HG03196 (cell line): ENCODE results near the gene SCARB1.
"Not testable (repeated sequence)": the region's sequence is repeated elsewhere in the genome, so short reads cannot be mapped to it uniquely, and the experiment has no call there.

Experiments used
- ATAC-seq: cut with Tn5 transposase; IDR thresholded peaks from one replicate; pipeline ENCODE4 v1.9.1; 2021; ENCODE audit not compliant: unreplicated experiment

SCARB1 gene, protein sequence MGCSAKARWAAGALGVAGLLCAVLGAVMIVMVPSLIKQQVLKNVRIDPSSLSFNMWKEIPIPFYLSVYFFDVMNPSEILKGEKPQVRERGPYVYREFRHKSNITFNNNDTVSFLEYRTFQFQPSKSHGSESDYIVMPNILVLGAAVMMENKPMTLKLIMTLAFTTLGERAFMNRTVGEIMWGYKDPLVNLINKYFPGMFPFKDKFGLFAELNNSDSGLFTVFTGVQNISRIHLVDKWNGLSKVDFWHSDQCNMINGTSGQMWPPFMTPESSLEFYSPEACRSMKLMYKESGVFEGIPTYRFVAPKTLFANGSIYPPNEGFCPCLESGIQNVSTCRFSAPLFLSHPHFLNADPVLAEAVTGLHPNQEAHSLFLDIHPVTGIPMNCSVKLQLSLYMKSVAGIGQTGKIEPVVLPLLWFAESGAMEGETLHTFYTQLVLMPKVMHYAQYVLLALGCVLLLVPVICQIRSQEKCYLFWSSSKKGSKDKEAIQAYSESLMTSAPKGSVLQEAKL

DNA sequence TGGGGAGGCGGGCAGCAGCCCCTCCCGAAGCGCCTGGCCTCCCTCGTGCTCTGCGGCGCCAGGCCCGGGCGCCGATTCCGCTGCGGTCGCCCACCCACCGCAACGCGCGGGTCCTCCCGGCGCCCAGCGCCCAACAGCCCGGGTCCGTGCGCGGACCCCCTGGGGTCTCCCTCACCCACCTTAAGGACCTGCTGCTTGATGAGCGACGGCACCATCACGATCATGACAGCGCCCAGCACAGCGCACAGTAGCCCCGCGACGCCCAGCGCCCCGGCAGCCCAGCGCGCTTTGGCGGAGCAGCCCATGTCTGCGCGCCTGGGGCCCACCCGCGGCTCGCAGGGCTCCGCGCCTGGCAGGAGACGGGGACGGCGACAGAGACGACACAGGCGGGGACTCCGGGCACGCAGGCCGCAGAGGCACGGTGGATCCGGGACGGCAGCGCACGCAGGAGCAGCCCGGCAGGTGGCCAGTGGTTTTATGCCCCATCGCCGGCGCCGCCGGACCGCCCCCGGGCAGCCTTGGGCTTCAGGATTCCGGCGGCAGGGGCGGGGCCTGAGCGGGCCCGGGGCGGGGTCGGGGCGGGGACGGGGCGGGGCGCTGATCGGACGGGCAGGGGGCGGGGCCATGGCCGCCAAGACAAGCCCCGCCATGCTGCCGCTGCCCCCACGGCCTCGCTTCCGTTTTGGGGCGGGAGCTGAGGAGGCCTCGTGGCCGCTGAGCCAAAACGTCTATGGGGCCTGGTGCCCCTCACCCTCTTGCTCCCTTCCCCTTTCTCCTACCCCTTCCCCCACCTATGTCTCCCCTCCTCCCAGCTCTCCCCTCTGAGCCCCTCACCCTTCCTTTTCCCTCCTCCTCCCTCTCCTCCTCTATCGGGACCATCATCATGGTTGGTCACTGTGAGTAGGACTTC lies at the start of gene SCARB1:
SCARB1 (minus strand) TSS at position 449 of the 910 bp plus-strand sequence; CDS start at position 305, 144 bp downstream.
- peak; percentile 78 for ATAC-seq

GRCh38 chr12:124912529-124913287 lies 49.0 kb upstream of the SCARB1 start:
- not testable (repeated sequence) for ATAC-seq

GRCh38 chr12:124911521-124911920 lies 47.9 kb upstream of the SCARB1 start:
- ATAC-seq: not testable (repeated sequence)

DNA sequence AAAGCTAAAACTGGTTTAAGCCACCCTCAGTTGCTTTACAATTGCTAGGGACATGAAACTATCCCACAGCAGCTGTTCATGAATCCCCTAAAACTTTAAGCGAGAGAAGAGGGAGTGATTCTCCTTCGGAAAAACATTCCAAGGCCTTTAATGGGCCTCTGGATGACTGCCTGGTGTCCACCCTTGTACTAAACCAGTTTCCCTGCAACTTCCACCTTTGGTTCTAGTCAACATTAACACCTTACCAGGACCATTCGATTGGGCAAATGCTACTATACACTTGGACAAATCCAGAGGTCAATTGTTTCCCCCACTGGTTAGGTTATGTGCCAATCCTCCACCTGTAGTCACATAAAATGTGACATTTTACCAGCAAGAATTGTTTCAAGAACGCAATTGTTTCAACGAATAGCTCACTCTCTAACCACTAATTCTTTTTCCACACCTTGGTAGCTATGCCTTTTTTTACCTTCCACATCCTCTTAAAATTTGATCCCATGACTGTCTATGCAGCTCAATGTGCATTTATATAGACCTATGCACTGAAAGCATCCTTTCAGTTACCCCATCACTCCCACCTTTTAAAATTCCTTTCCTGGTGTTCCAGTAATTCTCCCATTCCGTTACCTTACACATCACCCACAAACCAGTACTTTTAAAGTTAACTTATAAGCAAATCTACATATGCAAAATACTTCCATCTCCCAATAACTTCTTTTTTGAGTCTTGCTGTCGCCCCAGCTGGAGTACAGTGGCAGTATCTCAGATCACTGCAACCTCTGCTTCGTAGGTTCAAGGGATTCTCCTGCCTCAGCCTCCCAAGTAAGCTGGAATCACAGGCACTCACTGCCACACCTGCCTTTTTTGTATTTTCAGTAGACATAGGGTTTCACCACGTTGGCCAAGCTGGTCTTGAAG lies 47.2 kb upstream of the SCARB1 start:
- ATAC-seq: no peak

DNA sequence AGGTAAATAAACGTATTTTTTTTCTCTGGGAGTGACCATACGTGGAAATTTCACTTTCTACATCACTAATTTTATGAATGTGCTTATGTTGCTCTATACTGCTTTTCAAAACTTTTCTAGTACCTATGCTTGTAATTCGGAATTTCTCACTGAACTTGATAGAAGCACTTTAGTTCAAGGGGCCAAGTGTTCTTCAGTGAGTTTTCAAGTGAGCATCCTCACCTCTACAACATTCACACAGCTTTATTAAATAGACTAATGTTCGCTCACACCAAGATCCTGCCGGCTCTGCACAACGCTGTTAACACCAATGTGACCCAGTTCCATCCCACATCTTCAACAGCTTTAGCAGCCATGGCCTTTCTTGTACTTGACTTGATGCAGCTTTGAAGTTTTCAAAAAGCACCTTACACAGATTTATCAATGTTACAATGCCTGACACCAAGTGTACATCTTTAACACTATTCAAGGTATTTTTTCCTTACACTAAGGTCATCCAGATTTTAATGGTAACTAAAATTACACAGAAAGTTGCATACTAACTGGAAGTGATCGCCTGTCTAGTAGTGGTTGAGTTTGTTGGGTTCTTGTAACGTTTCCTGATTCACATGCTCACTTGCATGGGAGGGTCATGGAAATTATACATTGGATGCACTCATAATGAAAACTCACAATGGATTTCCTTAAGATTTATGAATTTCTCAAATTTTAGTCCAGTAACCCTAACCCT lies 46.3 kb upstream of the SCARB1 start:
- no peak for ATAC-seq

DNA sequence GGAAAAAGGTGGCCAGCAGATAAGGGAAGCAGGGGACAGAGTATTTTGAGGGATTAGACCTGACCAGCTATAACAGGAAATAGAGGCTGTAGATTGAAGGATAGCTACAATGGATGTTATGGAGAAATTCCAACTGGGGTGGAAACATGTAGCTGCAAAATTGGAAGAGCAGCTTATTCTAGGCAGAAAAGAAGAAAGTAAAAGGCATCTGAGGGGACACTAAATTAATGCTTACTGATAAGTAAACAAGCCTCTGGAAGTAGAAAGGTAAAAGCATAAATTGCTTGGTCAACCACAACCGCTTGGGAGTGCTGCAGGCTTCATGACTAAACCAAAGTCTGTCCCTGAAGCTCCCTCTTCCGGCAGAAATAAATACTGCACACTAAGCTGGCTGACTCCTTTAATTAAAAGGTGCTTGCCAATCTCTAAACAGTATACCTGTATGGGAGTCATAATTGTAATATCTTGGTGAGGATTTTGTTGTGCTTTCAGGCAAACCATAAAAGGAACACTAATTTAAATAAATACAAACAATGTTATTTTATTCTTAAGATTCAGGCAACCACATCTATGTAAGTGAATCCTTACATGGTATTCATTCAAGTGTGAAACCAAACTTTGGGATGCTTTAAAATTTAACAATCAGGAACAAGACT lies 43.1 kb upstream of the SCARB1 start:
- ATAC-seq: peak; percentile 61

GRCh38 chr12:124904306-124905098 lies 40.8 kb upstream of the SCARB1 start:
- ATAC-seq: no peak

GRCh38 chr12:124902916-124903315 lies 39.3 kb upstream of the SCARB1 start:
- no peak for ATAC-seq

DNA sequence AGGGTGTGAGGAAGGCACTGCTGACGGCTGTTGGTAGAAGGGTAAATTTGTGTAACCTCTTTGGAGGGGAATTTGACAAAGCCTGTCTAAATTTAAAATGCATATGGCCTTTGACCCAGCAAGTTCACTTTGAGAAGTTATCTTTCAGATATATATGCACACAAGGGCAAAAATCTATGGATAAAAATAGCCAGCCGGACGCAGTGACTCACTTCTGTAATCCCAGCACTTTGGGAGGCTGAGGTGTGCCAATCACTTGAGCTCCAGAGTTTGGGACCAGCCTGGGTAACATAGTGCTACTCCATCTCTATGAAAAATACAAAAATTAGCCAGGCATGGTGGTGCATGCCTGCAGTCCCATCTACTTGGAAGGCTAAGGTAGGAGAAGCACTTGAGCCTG lies 37.3 kb upstream of the SCARB1 start:
- ATAC-seq: no peak

DNA sequence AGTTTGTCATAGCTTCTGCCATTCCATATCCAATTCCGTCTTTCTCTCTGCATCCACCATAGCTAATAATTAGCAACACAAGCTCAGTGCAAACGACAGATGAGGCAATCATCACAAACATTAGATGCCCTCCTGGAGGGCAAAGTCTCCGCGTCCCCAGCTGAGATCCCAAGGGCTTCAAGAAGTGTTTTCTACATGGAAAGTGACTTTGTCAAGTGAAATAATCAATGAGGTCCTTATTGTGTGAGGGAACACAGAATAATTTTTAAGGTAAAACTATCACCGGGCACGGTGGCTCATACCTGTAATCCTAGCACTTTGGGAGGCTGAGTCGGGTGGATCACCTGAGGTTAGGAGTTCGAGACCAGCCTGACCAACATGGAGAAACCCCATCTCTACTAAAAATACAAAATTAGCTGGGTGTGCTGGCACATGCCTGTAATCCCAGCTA lies 36.7 kb upstream of the SCARB1 start:
- not testable (repeated sequence) for ATAC-seq

GRCh38 chr12:124898923-124899294 lies 35.2 kb upstream of the SCARB1 start:
- ATAC-seq: no peak

- peak; percentile 66 for ATAC-seq
These were observed 34.7 kb upstream of the SCARB1 start for GRCh38 chr12:124898200-124898922.

DNA sequence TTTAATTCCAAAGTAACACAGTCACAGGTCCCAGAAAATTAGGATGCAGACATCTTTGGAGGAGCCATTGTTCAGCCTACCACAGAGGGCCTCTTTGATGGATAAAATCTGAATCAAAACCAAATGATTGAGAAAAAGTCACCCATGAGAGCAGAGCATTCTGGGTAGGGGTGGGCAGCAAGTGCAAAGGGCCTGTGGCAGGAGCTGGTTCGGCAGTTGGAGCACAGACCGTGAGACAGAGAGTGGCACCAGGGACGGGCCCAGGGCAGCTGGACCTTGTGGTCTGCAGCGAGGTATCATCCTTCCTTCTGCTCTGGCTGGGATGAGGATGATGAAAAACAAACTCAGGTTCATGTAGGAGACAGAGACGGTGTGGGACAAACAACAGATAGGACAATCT lies 32.8 kb upstream of the SCARB1 start:
- no peak for ATAC-seq

- ATAC-seq: no peak
These were observed 30.3 kb upstream of the SCARB1 start for GRCh38 chr12:124893792-124894516.

DNA sequence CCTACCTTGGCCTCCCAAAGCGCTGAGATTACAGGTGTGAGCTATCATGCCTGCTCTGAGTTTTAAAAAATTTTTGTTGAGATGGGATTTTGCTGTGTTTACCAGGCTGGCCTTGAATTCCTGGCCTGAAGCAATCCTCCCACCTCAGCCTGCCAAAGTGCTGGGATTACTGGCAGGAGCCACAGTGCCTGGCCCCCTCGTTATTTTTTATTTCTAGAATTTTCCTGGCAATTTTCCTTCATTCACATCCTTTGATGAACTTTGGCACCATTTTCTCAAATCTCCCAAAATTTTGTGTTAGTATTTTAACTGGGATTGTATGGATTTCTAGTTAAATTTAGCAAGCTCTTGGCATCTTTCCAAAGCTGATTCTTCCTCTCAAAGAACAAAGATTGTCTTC lies 24.6 kb upstream of the SCARB1 start:
- ATAC-seq: no peak

DNA sequence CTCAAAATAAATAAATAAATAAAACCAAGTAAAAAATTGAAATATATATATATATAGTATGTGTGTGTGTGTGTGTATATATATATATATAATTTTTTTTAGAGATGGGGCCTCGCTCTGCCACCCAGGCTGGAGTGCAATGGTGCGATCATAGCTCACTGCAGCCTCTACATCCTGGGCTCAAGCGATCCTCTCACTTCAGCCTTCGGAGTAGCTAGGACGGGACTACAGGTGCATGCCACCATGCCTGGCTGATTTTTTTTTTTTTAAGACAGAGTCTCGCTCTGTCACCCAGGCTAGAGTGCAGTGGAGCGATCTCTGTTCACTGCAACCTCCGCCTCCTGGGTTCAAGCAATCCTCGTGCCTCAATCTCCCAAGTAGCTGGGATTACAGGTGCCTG lies 24.1 kb upstream of the SCARB1 start:
- not testable (repeated sequence) for ATAC-seq
